Tibial artery (tissue), 4 donors: ENCODE results near the gene NASP.

Source experiments
- DNase-seq, 2 donors: peaks; one replicate each; pipeline ENCODE4 v3.0.0-alpha.2; 2019
- H3K27ac ChIP-seq, 2 donors: fragments of 200-600 bp; sonication (generic) in 1 of 2; 1 replicate in 1 of 2; 2 replicates in 1 of 2; pipeline ENCODE4 v1.5.1; 2018 to 2019; ENCODE audit warnings: mild to moderate bottlenecking in 1 of 2
- H3K27me3 ChIP-seq, 2 donors: fragments of 200-600 bp; sonication (generic) in 1 of 2; one replicate each; pipeline versions ENCODE4 v1.5.1 to v1.6.0; 2016 to 2019
- H3K36me3 ChIP-seq, 3 donors: fragments of 200-600 bp; sonication (generic) in 2 of 3; one replicate each; pipeline ENCODE4 v1.5.1; 2016 to 2019; ENCODE audit warnings: mild to moderate bottlenecking in 2 of 3
- H3K4me1 ChIP-seq, 4 donors: fragments of 200-600 bp; sonication (generic) in 2 of 4; 1 replicate in 3 of 4; 2 replicates in 1 of 4; pipeline ENCODE4 v1.5.1; 2016 to 2019
- H3K4me3 ChIP-seq, 2 donors: fragments of 200-600 bp; sonication (generic) in 1 of 2; 1 replicate in 1 of 2; 2 replicates in 1 of 2; pipeline ENCODE4 v1.5.1; 2018 to 2019; ENCODE audit warnings: mild to moderate bottlenecking in 2 of 2
- H3K9me3 ChIP-seq, 3 donors: fragments of 200-600 bp; sonication (generic) in 1 of 3; one replicate each; pipeline ENCODE4 v1.5.1; 2016 to 2019
- CTCF ChIP-seq, 2 experiments: fragments of 200-600 bp in 1 of 2; fragments of 450-650 bp in 1 of 2; IDR thresholded peaks; one replicate each; pipeline ENCODE4 v1.5.1; 2017 to 2019; ENCODE audit warnings: antibody characterized with exemption in 2 of 2, mild to moderate bottlenecking in 1 of 2, moderate library complexity in 1 of 2
- intact Hi-C: fragments of 100-400 bp; cut with DNase I; formaldehyde crosslinking; loops from one replicate; pipeline ENCODE4 v1.15.0; 2023; ENCODE audit warnings: low total_unique reads

NASP gene

GRCh38 chr1:45583666-45584350 is at the start of gene NASP:
Gene NASP (plus strand): TSS chr1:45584041. CDS start chr1:45584147, 106 bp downstream.
- Histone ChIP-seq H3K4me3 (peak within 1 kb of the TSS; percentile 89 to 97), H3K9me3 (no peaks in the 10 kb centered on the region), H3K27me3 (no peaks in the 10 kb centered on the region), H3K4me1 (peaks cover 0 to 30% (median 15%) of the 10 kb centered on the region in 4 donors), H3K27ac (peak within 1 kb of the TSS; percentile 92 to 97), H3K36me3 (no peaks in the 10 kb centered on the region)
- DNase-seq = peak; percentile 90 to 93
- peak in 1 of 2 experiments; percentile 5 for TF ChIP-seq CTCF (IDR thresholded peaks at IDR 0.05)
- intact Hi-C loops = no loop called here

- no peak for DNase-seq
- Histone ChIP-seq H3K27ac (no peak overlapping the region), H3K36me3 (no peaks in the 10 kb centered on the region), H3K4me1 (no peaks in the 10 kb centered on the region), H3K9me3 (no peaks in the 10 kb centered on the region), H3K4me3 (no peak overlapping the region), H3K27me3 (no peaks in the 10 kb centered on the region)
- intact Hi-C loops = no loop called here
- TF ChIP-seq CTCF (IDR thresholded peaks at IDR 0.05) = no peak
Measured at GRCh38 chr1:45535988-45536766, 47.7 kb upstream of the NASP start.

- no peak for TF ChIP-seq CTCF (IDR thresholded peaks at IDR 0.05)
- H3K27me3 ChIP-seq = no peaks in the 10 kb centered on the region
- H3K4me3 ChIP-seq = no peak overlapping the region
- no peaks in the 10 kb centered on the region for H3K4me1 ChIP-seq
- H3K9me3 ChIP-seq = no peaks in the 10 kb centered on the region
- no peaks in the 10 kb centered on the region for H3K36me3 ChIP-seq
- no peak overlapping the region for H3K27ac ChIP-seq
- DNase-seq = no peak
- intact Hi-C loops = no loop called here
Measured at GRCh38 chr1:45536886-45537285, 47.0 kb upstream of the NASP start.

- H3K4me3 ChIP-seq = no peak overlapping the region
- H3K9me3 ChIP-seq = no peaks in the 10 kb centered on the region
- H3K4me1 ChIP-seq = no peaks in the 10 kb centered on the region
- no peak for DNase-seq
- no peak for TF ChIP-seq CTCF (IDR thresholded peaks at IDR 0.05)
- H3K27me3 ChIP-seq = no peaks in the 10 kb centered on the region
- no peaks in the 10 kb centered on the region for H3K36me3 ChIP-seq
- H3K27ac ChIP-seq = no peak overlapping the region
- intact Hi-C loops = no loop called here
Measured at GRCh38 chr1:45541193-45541592, 42.6 kb upstream of the NASP start.

- Histone ChIP-seq H3K27me3 (no peaks in the 10 kb centered on the region), H3K9me3 (no peaks in the 10 kb centered on the region), H3K4me1 (no peaks in the 10 kb centered on the region), H3K27ac (no peak overlapping the region), H3K4me3 (no peak overlapping the region), H3K36me3 (no peaks in the 10 kb centered on the region)
- peak in 1 of 2 donors; percentile 50 for DNase-seq
- intact Hi-C loops = no loop called here
- TF ChIP-seq CTCF (IDR thresholded peaks at IDR 0.05) = no peak
Measured at GRCh38 chr1:45542591-45542990, 41.2 kb upstream of the NASP start.
